GM06990 (cell line): Measurements from ENCODE around the gene PYY.

Source experiments
- DNase-seq: peaks from one replicate; pipeline ENCODE4 v3.0.0-alpha.2; 2011; ENCODE audit not compliant: insufficient read length; ENCODE audit errors: extremely low read depth
- H3K27me3 ChIP-seq: replicated peaks from 2 replicates; pipeline ENCODE4 v1.6.0; 2011; ENCODE audit warnings: low read length; ENCODE audit not compliant: control insufficient read depth, insufficient read depth
- H3K36me3 ChIP-seq: 2 replicates; pipeline ENCODE4 v1.5.1; 2011; ENCODE audit warnings: low read length; ENCODE audit not compliant: control insufficient read depth, insufficient read depth
- H3K4me3 ChIP-seq: replicated peaks from 2 replicates; pipeline ENCODE4 v1.5.1; 2011; ENCODE audit warnings: low read depth, mild to moderate bottlenecking, control low read depth, low read length
- CTCF ChIP-seq: IDR thresholded peaks from 2 replicates; pipeline ENCODE4 v1.5.1; 2011; ENCODE audit warnings: low read length, control low read depth, mild to moderate bottlenecking, inconsistent platforms; ENCODE audit not compliant: insufficient read depth, poor library complexity, severe bottlenecking

PYY gene

GRCh38 chr17:43953746-43954145 is at the start of gene PYY:
PYY (minus strand) TSS chr17:43953940; CDS start chr17:43953483, 457 bp downstream.
- H3K27me3 ChIP-seq: no peaks in the 10 kb centered on the region; the same call in none of the 2 replicates
- no peak within 1 kb of the TSS for H3K4me3 ChIP-seq
- no peak for TF ChIP-seq CTCF
- DNase-seq: no peak
- H3K36me3 ChIP-seq: no peaks in the 10 kb centered on the region

GRCh38 chr17:44002141-44002848 is 48.6 kb upstream of the PYY start:
- no peak for DNase-seq
- peaks cover 3% of the 10 kb centered on the region for H3K27me3 ChIP-seq
- H3K4me3 ChIP-seq: no peak overlapping the region
- no peak for TF ChIP-seq CTCF
- H3K36me3 ChIP-seq: no peaks in the 10 kb centered on the region

GRCh38 chr17:44001461-44001920 is 47.8 kb upstream of the PYY start:
- DNase-seq: no peak
- TF ChIP-seq CTCF: no peak
- H3K4me3 ChIP-seq: no peak overlapping the region
- H3K36me3 ChIP-seq: no peaks in the 10 kb centered on the region
- H3K27me3 ChIP-seq: peaks cover 3% of the 10 kb centered on the region

- H3K4me3 ChIP-seq: no peak overlapping the region
- TF ChIP-seq CTCF: no peak
- H3K27me3 ChIP-seq: peaks cover 4% of the 10 kb centered on the region
- no peaks in the 10 kb centered on the region for H3K36me3 ChIP-seq
- no peak for DNase-seq
Measured at GRCh38 chr17:44000871-44001460, 47.2 kb upstream of the PYY start.

- Histone ChIP-seq H3K36me3 (no peaks in the 10 kb centered on the region), H3K27me3 (peaks cover 4% of the 10 kb centered on the region), H3K4me3 (no peak overlapping the region)
- no peak for TF ChIP-seq CTCF
- no peak for DNase-seq
Measured at GRCh38 chr17:44000141-44000860, 46.6 kb upstream of the PYY start.
